SIG-M5 treated with dmso at 0.1 percent for 504 hours (cell line): ENCODE data around the gene PCSK5.

Experiments used
- DNase-seq: peaks from one replicate; lab custom pipeline; 2025; ENCODE audit not compliant: unreplicated experiment; lab: John Stamatoyannopoulos, UW

Gene PCSK5

GRCh38 chr9:76115396-76115795 lies 224.9 kb downstream of the PCSK5 start:
- DNase-seq: no peak

GRCh38 chr9:76115982-76116646 lies 225.6 kb downstream of the PCSK5 start:
- no peak for DNase-seq

DNA sequence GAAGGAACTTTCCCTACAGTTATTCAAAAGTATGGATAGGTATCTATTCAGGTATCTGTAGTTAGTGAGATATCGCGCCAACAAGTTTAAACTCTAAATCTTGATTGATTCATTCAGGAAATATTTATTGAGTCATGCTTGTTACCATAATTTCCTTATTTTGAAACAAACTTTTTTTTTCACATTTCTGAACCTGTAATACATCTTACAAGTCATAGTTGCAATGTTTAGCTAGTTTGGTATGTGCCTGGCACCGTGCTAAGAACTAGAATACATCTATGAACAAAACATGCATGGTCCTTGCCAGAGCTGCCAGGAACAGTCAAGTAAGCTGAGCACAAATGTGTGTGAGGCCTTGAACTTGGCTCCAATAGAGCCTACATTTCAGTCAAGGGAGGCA lies 226.4 kb downstream of the PCSK5 start:
- no peak for DNase-seq

DNA sequence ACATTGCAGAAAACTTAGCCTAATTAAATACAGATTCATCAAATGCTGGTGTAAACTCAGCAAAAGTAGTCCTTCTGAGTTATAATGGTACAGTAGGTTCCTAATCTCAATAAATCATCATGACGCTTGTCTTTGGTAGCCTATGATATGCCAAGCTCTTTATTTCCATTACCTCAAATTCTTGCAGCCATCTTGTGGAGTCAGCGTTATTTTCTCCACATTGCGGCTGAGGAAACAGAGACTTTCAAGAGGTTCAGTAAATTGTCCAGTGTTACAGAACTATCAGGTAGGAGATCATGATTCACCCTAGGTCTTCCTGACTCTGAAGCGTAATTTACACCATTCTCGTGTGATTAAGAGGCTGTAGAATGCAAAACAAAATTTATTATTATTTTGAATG lies 237.2 kb downstream of the PCSK5 start:
- DNase-seq: no peak

DNA sequence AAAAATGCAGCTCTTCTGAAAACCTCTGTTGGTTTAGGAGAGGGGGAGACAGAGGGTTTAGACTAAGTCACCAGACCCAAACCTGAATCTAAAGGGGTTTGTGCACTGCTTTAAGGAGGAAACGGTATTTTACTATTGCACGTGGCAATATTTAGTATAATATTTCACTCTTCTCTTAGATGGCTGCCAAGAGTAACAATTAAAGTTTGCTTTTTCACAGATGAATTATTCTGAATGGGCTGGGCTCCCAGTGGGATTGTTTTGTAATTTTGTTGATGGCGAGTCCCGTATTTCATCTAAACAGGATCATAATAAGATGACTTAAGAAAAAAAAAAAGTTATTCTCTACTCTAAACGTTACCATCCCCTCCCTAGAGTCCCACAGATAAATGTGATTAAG lies 245.4 kb downstream of the PCSK5 start:
- no peak for DNase-seq

DNA sequence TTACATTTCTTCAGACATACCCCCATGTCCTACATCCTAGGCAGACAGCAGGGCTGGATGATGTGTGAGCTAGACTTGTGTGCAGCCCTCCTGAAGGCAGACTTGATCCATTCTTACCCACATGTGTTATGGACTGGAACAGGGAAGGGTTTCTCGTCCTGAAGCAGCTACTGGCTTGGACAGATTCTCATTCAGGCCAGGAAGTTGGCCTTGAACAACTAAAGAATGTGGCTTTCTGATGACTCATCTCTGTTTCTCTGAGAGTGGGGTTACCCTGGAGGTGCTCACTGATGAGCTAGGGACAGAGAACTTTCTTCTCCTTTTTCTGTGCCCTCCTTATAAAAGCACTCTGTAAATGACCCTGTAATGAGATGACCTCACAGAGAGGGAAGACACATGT lies 246.5 kb downstream of the PCSK5 start:
- no peak for DNase-seq

- no peak for DNase-seq
Measured at GRCh38 chr9:76137931-76138330, 247.5 kb downstream of the PCSK5 start.

DNA sequence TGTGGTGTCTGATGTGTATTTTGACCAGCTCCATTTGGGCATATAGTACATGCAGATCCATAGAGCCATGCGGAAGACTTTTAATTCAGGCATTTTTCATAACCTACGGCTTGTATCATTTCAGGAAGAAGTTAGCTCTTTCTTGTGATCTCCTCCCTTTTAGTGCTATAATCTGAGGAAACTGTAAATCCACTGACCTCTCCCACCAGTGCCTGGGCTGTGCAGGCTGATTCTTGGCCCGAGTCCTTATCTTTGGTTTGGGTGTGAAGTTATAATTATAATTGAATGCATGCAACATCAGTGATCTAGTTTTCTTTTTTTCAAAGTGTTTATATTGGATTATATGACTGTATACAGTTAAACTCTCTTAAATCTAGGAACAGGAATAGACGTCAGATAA lies 247.9 kb downstream of the PCSK5 start:
- DNase-seq: no peak

DNA sequence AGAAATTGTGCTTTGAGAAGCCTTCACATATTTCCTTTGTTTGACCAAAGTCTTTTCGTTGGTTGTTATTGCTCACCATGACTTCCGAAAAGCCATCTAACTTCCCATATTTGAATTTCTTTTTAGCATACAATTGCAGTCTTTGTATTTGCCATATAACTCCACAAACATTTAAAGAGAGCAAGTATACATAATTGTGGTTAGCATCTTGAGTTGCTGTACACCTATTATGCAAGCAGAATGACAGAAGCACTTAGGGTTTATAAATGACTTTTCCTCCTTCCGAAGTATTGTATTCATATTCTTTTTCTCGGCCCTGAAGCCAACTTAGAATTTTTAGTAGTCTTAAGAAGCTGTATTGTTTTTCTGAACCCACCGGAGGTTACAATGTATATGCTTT lies 253.4 kb downstream of the PCSK5 start:
- no peak for DNase-seq

- DNase-seq: no peak
Measured at GRCh38 chr9:76150013-76150412, 259.5 kb downstream of the PCSK5 start.

- DNase-seq: no peak
Measured at GRCh38 chr9:76151267-76151666, 260.8 kb downstream of the PCSK5 start.

GRCh38 chr9:76153339-76153738 lies 262.9 kb downstream of the PCSK5 start:
- no peak for DNase-seq

DNA sequence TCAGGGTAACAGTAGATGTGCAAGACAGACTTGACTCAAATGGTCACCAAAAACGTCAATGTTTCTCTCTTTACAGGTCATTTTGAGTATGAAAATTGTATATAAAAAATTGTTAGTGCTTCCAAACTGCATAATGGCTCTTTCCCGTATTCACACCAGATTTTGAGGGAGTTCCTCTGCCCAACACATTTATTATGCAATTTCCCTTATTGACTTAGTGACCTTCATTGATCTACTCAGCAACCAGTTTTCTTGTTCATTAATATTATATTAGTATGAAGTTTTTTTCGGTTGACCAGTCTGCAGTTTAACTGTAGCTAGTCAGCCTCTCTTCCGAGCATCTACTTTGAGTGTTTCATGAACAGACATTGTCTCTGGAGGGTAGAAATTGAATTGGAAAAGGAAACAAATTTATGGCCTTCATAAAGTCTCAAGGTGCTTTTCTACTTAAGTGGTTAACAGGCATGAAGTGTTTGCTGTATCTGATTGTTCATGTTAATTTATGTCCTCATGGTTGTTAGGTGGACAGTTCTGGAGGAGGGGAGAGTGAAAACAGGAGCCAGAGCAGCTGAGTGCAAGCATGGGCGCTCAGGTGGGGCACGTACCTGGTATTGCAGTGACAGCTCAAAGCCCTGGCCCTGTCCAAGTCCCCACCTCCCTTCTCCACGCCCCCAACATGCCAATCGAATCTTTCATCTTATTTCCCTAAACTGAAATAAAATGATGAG lies 263.6 kb downstream of the PCSK5 start:
- DNase-seq: no peak

GRCh38 chr9:76155361-76155760 lies 264.9 kb downstream of the PCSK5 start:
- no peak for DNase-seq

- no peak for DNase-seq
Measured at GRCh38 chr9:76158713-76159112, 268.2 kb downstream of the PCSK5 start.

DNA sequence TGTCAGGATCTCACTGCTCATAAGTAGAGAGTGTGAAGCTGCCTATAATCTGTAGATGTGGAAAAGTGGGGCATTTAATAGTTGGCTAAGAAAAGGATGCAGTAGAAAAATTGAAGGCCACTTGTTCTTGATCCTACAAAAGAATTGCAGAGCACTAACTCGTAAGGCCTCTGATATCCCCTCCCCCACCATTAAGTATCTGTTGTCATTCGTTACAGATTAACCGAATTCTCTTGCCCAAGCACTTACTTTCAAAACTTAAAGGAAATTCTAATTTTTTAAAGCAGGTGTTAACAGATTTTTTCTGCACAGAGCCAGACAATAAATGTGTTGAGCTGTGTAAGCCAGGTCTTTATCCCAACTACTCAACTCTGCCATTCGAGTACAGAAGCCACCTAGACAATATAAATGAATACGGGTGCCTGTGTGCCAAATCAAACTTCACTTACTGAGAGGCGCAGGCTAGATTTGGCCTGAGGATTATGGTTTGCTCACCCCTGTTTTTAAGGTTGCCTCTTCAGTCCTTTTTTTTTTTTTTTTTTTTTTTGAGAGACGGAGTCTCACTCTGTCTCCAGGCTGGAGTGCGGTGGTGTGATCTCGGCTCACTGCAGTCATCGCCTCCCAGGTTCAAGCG lies 268.9 kb downstream of the PCSK5 start:
- DNase-seq: no peak

DNA sequence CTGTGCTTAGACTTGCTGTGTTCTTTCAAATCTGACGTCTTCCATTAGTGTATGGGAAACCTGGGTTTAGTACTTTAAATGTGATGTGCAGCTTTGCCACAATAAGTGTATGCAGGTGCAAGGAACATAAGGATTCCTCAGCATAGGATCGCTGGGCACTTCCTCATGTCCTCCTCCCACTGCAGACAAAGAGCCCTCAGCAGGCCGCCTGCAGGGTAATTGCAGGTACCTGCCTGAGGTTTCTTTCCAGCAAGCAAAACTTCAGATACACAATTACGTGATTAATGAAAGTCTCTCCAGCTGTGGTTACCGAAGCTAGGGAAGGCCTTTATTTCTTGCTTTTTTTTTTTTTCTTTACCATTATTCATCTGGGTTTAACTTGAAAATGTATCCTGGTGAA lies 270.6 kb downstream of the PCSK5 start:
- no peak for DNase-seq

GRCh38 chr9:76161541-76161940 lies 271.1 kb downstream of the PCSK5 start:
- no peak for DNase-seq

DNA sequence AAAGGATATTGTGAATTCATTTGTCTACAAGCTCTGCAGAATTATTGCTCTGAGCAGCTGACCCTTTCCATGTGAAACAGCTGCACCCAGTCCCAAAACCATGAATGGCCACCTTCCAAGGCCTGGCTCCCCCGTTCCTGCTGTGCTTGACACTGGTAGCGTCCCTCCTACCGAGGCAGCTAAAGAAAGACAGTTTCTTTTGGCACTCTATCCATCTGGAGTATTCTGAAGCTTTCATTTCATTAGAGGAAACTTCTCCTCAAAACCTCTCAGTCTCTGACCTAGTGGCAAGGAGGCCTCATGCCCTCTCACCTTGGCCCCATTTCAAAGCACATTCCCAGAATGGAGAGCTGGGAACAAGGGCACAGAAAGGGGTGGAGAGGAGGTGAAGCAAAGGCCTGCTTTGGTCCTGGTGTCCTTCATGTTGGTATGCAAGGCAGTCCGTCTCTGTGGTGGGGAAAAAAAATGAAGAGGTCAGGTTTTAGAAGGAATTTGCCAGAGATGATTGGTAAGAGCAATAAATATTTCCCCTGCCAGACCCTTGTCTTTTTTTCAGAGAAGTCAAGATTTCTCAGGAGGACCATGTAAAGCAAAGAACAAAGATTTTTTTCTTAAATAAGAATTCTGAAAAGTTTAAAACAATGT lies 271.7 kb downstream of the PCSK5 start:
- no peak for DNase-seq

DNA sequence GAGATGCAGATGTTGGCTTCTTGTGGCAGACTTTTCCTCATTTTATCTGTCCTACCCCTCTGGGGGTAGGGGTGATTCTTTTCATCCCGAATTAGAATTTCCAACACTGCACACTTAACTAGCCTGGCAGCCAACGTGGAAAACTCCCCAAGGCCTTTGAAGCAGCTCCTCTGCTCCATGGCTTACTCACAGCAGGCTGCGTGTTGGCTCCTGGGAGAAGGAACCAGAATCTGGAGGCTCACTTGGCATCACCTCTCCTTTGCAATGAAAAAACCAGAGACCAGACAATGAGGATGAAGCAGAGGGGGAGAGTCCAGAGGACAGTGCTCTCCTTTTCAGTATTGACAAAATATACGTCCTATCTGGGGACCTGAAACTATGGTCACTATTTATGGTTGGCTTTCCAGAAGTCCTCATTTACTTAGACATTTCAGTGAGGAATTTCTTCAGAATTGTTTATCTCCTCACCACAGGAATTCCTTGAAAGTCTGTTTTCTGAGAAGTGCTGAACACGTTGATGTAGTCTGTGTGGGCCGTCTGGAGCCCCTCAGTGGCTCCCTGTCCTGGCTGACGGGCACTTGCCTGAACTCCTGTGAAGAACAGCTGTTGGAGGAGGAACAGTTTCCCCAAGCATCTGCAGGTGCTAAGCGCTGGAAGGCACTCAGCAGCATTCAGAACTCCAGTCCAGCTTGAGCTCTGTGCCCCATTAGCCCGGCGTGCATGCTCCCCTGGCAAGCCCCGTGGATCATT lies 272.5 kb downstream of the PCSK5 start:
- DNase-seq: no peak

GRCh38 chr9:76166526-76166925 lies 276.1 kb downstream of the PCSK5 start:
- DNase-seq: no peak
